Stimulated activated CD8-positive, alpha-beta memory T cell treated with anti-CD3 and anti-CD28 coated beads, Interleukin-7, amount 100 ng/mL, for 4 hours (primary cell): Measurements from ENCODE around the gene BTG4.

Experiments used
- DNase-seq, 2 donors: peaks; one replicate each; pipeline ENCODE4 v3.0.0-alpha.2; 2020; ENCODE audit warnings: low read depth in 2 of 2

Gene BTG4

GRCh38 chr11:111494040-111494439 is 18.1 kb downstream of the BTG4 start:
- DNase-seq, result no peak

GRCh38 chr11:111490496-111490895 is 21.7 kb downstream of the BTG4 start:
- DNase-seq, result no peak

GRCh38 chr11:111483431-111483830 is 28.8 kb downstream of the BTG4 start:
- no peak for DNase-seq

- no peak for DNase-seq
These were observed 32.5 kb downstream of the BTG4 start for GRCh38 chr11:111479666-111480065.

GRCh38 chr11:111477898-111478297 is 34.3 kb downstream of the BTG4 start:
- no peak for DNase-seq

GRCh38 chr11:111476956-111477355 is 35.2 kb downstream of the BTG4 start:
- DNase-seq, result no peak

GRCh38 chr11:111476366-111476765 is 35.8 kb downstream of the BTG4 start:
- no peak for DNase-seq

- DNase-seq, result no peak
These were observed 37.8 kb downstream of the BTG4 start for GRCh38 chr11:111474432-111474831.

GRCh38 chr11:111472228-111472627 is 40.0 kb downstream of the BTG4 start:
- no peak for DNase-seq

GRCh38 chr11:111469200-111469599 is 43.0 kb downstream of the BTG4 start:
- DNase-seq, result no peak

GRCh38 chr11:111466615-111467014 is 45.6 kb downstream of the BTG4 start:
- no peak for DNase-seq

- DNase-seq, result no peak
These were observed 46.8 kb downstream of the BTG4 start for GRCh38 chr11:111465400-111465799.

GRCh38 chr11:111463276-111463675 is 48.9 kb downstream of the BTG4 start:
- DNase-seq, result no peak

GRCh38 chr11:111462329-111462728 is 49.9 kb downstream of the BTG4 start:
- no peak for DNase-seq

- no peak for DNase-seq
These were observed 50.5 kb downstream of the BTG4 start for GRCh38 chr11:111461460-111462235.

- no peak for DNase-seq
These were observed 51.3 kb downstream of the BTG4 start for GRCh38 chr11:111460856-111461255.

- no peak for DNase-seq
These were observed 51.8 kb downstream of the BTG4 start for GRCh38 chr11:111460340-111460739.

- no peak for DNase-seq
These were observed 52.5 kb downstream of the BTG4 start for GRCh38 chr11:111459506-111460270.

- DNase-seq, result no peak
These were observed 54.3 kb downstream of the BTG4 start for GRCh38 chr11:111457731-111458368.

GRCh38 chr11:111456859-111457730 is 55.1 kb downstream of the BTG4 start:
- no peak for DNase-seq

- DNase-seq, result no peak
These were observed 55.9 kb downstream of the BTG4 start for GRCh38 chr11:111456086-111456858.
